ENCODE data around the gene SOHLH1. TPM values are rescaled to one million over a fixed set of nuclear protein-coding genes. Genes with fewer than 3 reads are reported as not detected.
A peak's percentile ranks its signal among the peaks of the same experiment; 100 is the strongest.

SOHLH1 gene
- total RNA-seq, 1 donor from 2014 or later = not detected

DNA sequence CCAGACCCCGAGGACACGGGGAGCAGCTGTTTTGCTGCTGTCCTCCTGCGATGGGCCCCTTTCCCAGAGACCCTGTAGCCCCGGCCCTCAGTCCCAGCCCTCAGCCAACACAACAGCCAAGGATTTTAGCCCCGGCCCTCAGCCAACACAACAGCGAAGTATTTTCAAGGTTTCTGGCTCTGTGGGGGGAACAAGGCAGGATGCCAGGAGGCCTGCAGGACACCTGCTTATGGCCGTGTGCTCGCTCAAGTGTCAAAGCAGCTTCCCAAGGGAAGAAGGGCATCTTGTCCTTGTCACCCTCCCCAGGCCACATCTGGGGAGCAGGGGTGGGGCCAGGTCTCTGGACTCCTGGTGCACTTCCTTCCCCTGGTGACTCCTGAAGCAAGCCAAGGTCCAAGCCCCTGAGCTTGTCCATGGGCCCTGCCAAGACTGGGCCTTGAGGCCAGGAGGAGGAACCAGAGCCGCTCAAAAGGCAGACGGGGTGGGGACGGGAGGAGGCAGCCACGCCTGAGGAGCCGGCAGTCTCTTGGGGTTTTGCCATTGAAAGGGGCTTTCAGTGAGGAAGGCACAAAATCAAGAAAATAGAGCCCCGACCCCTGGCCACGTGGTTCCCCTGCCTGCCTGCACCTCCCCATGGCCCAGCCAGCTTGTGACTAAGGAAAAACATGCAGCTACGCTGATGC is 13.5 kb upstream of the SOHLH1 start:
- no peaks in the 10 kb centered on the region for H3K36me3 Mint-ChIP-seq (ENCODE audit: low read depth)
- peaks cover 84% of the 10 kb centered on the region for H3K27me3 Mint-ChIP-seq (ENCODE audit: low read depth)
- H3K9me3 Mint-ChIP-seq = no peaks in the 10 kb centered on the region
- no peak for DNase-seq (ENCODE audit: low read depth, low spot score)
- TF ChIP-seq, protein P1, sequence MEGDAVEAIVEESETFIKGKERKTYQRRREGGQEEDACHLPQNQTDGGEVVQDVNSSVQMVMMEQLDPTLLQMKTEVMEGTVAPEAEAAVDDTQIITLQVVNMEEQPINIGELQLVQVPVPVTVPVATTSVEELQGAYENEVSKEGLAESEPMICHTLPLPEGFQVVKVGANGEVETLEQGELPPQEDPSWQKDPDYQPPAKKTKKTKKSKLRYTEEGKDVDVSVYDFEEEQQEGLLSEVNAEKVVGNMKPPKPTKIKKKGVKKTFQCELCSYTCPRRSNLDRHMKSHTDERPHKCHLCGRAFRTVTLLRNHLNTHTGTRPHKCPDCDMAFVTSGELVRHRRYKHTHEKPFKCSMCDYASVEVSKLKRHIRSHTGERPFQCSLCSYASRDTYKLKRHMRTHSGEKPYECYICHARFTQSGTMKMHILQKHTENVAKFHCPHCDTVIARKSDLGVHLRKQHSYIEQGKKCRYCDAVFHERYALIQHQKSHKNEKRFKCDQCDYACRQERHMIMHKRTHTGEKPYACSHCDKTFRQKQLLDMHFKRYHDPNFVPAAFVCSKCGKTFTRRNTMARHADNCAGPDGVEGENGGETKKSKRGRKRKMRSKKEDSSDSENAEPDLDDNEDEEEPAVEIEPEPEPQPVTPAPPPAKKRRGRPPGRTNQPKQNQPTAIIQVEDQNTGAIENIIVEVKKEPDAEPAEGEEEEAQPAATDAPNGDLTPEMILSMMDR (conservative IDR thresholded peaks at IDR 0.05) = no peak
- no peaks in the 10 kb centered on the region for H3K4me1 Mint-ChIP-seq
- no peak overlapping the region for H3K4me3 Mint-ChIP-seq
- no peak overlapping the region for H3K27ac Mint-ChIP-seq (ENCODE audit: unreplicated experiment)

DNA sequence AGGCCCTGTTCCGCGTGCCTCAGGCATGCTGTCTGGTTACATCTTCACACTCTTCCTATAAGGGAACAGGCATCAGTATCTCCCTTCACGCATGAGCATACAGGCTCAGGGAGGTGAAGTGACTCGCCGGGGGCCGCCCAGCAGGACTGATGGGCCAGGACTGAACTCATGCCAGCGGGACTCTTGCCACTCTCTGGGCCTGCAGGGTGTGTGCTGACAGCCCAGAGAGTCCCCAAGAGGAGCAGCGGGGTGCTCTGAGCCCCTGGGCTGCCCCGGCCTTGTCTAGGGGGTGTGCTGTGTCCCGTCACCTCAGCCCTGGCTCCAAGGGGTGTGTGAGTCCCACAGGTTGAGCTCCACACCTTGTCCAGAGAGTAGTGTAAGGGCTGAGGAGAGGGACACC is 12.6 kb upstream of the SOHLH1 start:
- no peaks in the 10 kb centered on the region for H3K4me1 Mint-ChIP-seq
- no peak overlapping the region for H3K4me3 Mint-ChIP-seq
- no peak overlapping the region for H3K27ac Mint-ChIP-seq (ENCODE audit: unreplicated experiment)
- no peak for DNase-seq (ENCODE audit: low read depth, low spot score)
- H3K36me3 Mint-ChIP-seq (ENCODE audit: low read depth) = no peaks in the 10 kb centered on the region
- TF ChIP-seq, protein P1 (conservative IDR thresholded peaks at IDR 0.05) = no peak
- H3K27me3 Mint-ChIP-seq (ENCODE audit: low read depth) = peaks cover 82% of the 10 kb centered on the region
- H3K9me3 Mint-ChIP-seq = no peaks in the 10 kb centered on the region

DNA sequence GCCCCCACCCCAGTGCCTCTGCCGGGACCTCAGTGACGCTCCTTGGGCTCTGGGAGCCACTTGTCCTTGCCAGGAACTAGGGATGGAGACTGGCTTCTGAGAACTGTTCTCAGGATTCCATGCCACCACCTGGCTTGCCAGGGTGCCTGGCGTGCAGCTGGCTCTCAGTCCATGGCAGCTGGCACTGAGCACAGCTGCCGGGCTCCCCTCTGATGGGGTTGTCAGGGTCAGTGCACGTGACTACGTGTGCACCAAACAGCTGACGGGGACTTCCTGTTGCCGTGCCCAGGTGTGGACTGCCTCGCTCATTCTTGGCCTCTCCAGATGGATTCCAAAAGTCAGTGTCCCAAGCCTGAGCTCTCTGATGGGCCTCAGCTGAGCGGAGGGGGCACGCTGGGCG is 12.1 kb upstream of the SOHLH1 start:
- TF ChIP-seq, protein P1 (conservative IDR thresholded peaks at IDR 0.05) = no peak
- H3K36me3 Mint-ChIP-seq (ENCODE audit: low read depth) = no peaks in the 10 kb centered on the region
- no peak overlapping the region for H3K27ac Mint-ChIP-seq (ENCODE audit: unreplicated experiment)
- H3K27me3 Mint-ChIP-seq (ENCODE audit: low read depth) = peaks cover 77% of the 10 kb centered on the region
- no peaks in the 10 kb centered on the region for H3K4me1 Mint-ChIP-seq
- DNase-seq (ENCODE audit: low read depth, low spot score) = no peak
- no peak overlapping the region for H3K4me3 Mint-ChIP-seq
- no peaks in the 10 kb centered on the region for H3K9me3 Mint-ChIP-seq

DNA sequence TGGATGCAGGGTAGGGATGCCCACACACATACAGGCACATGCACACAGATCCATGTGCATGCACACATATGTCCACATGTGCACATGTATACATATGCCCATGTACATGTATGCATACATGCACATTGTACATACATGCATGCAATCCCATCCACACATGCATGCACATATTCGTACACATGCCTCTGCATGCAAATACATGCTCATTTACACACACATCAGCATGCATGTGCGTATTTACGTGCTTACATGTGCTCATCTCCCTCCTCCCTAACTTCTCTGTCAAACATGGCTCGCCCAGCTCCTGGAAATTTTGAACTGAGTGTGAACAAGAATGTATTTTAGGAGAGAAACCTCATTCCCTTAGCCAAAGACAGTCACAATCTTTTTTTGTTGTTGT is 8.9 kb upstream of the SOHLH1 start:
- DNase-seq (ENCODE audit: low read depth, low spot score) = no peak
- H3K9me3 Mint-ChIP-seq = no peaks in the 10 kb centered on the region
- no peaks in the 10 kb centered on the region for H3K36me3 Mint-ChIP-seq (ENCODE audit: low read depth)
- H3K4me3 Mint-ChIP-seq = no peak overlapping the region
- TF ChIP-seq, protein P1 (conservative IDR thresholded peaks at IDR 0.05) = no peak
- H3K4me1 Mint-ChIP-seq = no peaks in the 10 kb centered on the region
- H3K27ac Mint-ChIP-seq (ENCODE audit: unreplicated experiment) = no peak overlapping the region
- H3K27me3 Mint-ChIP-seq (ENCODE audit: low read depth) = peaks cover 57% of the 10 kb centered on the region

DNA sequence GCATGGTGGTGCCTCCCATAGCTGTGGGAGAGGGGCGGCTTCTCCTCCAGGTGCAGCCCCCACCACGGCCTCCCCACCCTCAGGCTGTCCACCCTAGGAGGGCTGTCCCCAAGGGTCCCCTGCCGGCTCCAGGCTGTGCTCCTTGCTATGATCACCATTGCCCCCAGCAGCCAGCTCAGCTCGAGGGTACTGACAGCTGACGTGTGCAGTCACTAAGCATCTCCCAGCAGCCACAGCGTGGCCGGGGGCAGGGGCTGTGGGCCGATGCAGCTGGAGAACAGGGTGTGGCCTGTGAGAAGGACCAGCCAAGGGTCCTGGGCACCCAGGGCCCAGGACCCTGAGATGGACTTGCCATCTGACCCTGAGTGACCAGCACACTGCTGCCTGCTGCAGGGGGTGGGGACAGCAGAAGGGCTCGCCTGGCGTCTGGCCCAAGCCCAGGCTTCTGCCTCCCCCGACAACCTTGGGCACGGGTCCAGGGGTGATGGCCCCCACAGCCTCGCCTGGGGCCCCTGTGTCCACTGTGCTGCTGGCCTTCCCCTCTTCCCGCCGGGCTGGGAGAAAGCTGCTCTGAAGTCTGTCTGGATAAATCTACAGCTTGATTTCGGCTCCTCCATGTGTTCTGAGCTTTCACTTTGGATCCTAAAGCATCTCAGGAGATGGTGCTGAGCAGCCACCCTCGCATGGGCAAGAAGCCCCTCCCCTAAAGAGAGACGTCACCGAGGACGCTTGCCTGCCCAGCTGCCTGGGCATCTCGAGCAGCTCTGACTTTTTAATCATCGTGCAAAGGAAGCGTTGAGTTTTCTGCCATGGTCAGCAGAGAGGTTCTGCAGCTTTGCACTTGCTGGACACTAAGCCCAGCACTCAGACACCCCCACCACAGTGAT is 8.2 kb upstream of the SOHLH1 start:
- TF ChIP-seq, protein P1 (conservative IDR thresholded peaks at IDR 0.05) = no peak
- no peaks in the 10 kb centered on the region for H3K4me1 Mint-ChIP-seq
- H3K27ac Mint-ChIP-seq (ENCODE audit: unreplicated experiment) = peak overlapping the region; percentile 68
- no peaks in the 10 kb centered on the region for H3K9me3 Mint-ChIP-seq
- DNase-seq (ENCODE audit: low read depth, low spot score) = no peak
- no peak overlapping the region for H3K4me3 Mint-ChIP-seq
- H3K27me3 Mint-ChIP-seq (ENCODE audit: low read depth) = peaks cover 57% of the 10 kb centered on the region
- H3K36me3 Mint-ChIP-seq (ENCODE audit: low read depth) = no peaks in the 10 kb centered on the region
